Cardiac muscle cell (in vitro differentiated cells and primary cell): Measurements from ENCODE around the gene TCP11L1. TPM values are rescaled to one million over a fixed set of nuclear protein-coding genes. Genes with fewer than 3 reads are reported as not detected.
"Not testable (repeated sequence)": the region's sequence is repeated elsewhere in the genome, so short reads cannot be mapped to it uniquely, and the experiment has no call there.

Experiments
- DNase-seq, 2 donors: peaks; one replicate each; pipeline versions ENCODE4 v3.0.0 to v3.0.0-alpha.2; 2010 to 2017; ENCODE audit warnings: low read depth in 1 of 2, low spot score in 1 of 2
- H3K27ac ChIP-seq: fragments of 200-600 bp; sonication (generic); 2 replicates; pipeline ENCODE4 v1.5.1; 2016
- H3K27me3 ChIP-seq: fragments of 200-600 bp; sonication (generic); 2 replicates; pipeline ENCODE4 v1.6.0; 2016; ENCODE audit warnings: control low read depth
- H3K36me3 ChIP-seq: fragments of 200-600 bp; sonication (generic); 2 replicates; pipeline ENCODE4 v1.5.1; 2016; ENCODE audit warnings: control low read depth
- H3K4me1 ChIP-seq: fragments of 200-600 bp; sonication (generic); 2 replicates; pipeline ENCODE4 v1.8.1; 2017; ENCODE audit warnings: low read depth, mild to moderate bottlenecking, mixed run types
- H3K4me3 ChIP-seq: fragments of 200-600 bp; sonication (generic); 2 replicates; pipeline ENCODE4 v1.5.1; 2016; ENCODE audit warnings: mild to moderate bottlenecking
- H3K9me3 ChIP-seq: fragments of 200-600 bp; sonication (generic); 2 replicates; pipeline ENCODE4 v1.5.1; 2017; ENCODE audit warnings: low read depth, mild to moderate bottlenecking, control low read depth
- CTCF ChIP-seq: IDR thresholded peaks from 2 replicates; pipeline ENCODE4 v1.5.1; 2012; ENCODE audit warnings: low read depth, mild to moderate bottlenecking, low read length
- polyA plus RNA-seq: library from polyadenylated mRNA; unstranded; fragments of >200 nt; fragmentation: Nextera tagmentation; extraction: Ambion mirVana; gene quantifications from 2 replicates; pipeline ENCODE4 v1.2.1, GENCODE V29; 2016
- total RNA-seq: library from RNA; depleted of rRNA; stranded (reverse); fragments of >200 nt; gene quantifications from 2 replicates; pipeline ENCODE4 v1.2.3, GENCODE V29; 2016

The TCP11L1 gene
- total and polyA plus RNA-seq, 2 experiments from 2014 or later: 7.4 to 29.5 TPM

- no peaks in the 10 kb centered on the region for H3K4me1 ChIP-seq
- H3K27ac ChIP-seq: no peak overlapping the region
- H3K36me3 ChIP-seq: no peaks in the 10 kb centered on the region
- DNase-seq: no peak
- no peak overlapping the region for H3K4me3 ChIP-seq
- H3K27me3 ChIP-seq: no peaks in the 10 kb centered on the region
- H3K9me3 ChIP-seq: no peaks in the 10 kb centered on the region
- no peak for TF ChIP-seq CTCF
Measured at GRCh38 chr11:33028537-33028914, 10.8 kb upstream of the TCP11L1 start.

- H3K4me3 ChIP-seq, H3K9me3 ChIP-seq, DNase-seq, H3K27me3 ChIP-seq, H3K27ac ChIP-seq, H3K36me3 ChIP-seq, H3K4me1 ChIP-seq: not testable (repeated sequence)
Measured at GRCh38 chr11:33029218-33029617, 10.2 kb upstream of the TCP11L1 start.

- H3K9me3 ChIP-seq: no peaks in the 10 kb centered on the region
- no peaks in the 10 kb centered on the region for H3K4me1 ChIP-seq
- H3K36me3 ChIP-seq: no peaks in the 10 kb centered on the region
- no peaks in the 10 kb centered on the region for H3K27me3 ChIP-seq
- no peak overlapping the region for H3K27ac ChIP-seq
- H3K4me3 ChIP-seq: no peak overlapping the region
- no peak for DNase-seq
- no peak for TF ChIP-seq CTCF
Measured at GRCh38 chr11:33033493-33033892, 5.9 kb upstream of the TCP11L1 start.

GRCh38 chr11:33035011-33035410 lies 4.4 kb upstream of the TCP11L1 start:
- no peaks in the 10 kb centered on the region for H3K4me1 ChIP-seq
- no peaks in the 10 kb centered on the region for H3K27me3 ChIP-seq
- no peaks in the 10 kb centered on the region for H3K9me3 ChIP-seq
- H3K4me3 ChIP-seq: no peak overlapping the region
- TF ChIP-seq CTCF: no peak
- no peak for DNase-seq
- no peaks in the 10 kb centered on the region for H3K36me3 ChIP-seq
- H3K27ac ChIP-seq: no peak overlapping the region

- peak overlapping the region; percentile 98 for H3K27ac ChIP-seq
- peaks cover 4% of the 10 kb centered on the region for H3K4me1 ChIP-seq
- no peaks in the 10 kb centered on the region for H3K36me3 ChIP-seq
- H3K4me3 ChIP-seq: peak overlapping the region; percentile 75
- peak in 1 of 2 donors; percentile 21 for DNase-seq
- no peaks in the 10 kb centered on the region for H3K9me3 ChIP-seq
- TF ChIP-seq CTCF: no peak
- H3K27me3 ChIP-seq: no peaks in the 10 kb centered on the region
Measured at GRCh38 chr11:33040033-33040861, 875 bp downstream of the TCP11L1 start.

- Histone ChIP-seq H3K27ac (no peak overlapping the region), H3K9me3 (no peaks in the 10 kb centered on the region), H3K36me3 (no peaks in the 10 kb centered on the region), H3K4me1 (peaks cover 4% of the 10 kb centered on the region), H3K4me3 (no peak overlapping the region), H3K27me3 (no peaks in the 10 kb centered on the region)
- no peak for DNase-seq
- no peak for TF ChIP-seq CTCF
Measured at GRCh38 chr11:33040862-33041453, 1.6 kb downstream of the TCP11L1 start.
